OCI-LY3 (cell line): Measurements from ENCODE around the gene PREP.

Source experiments
- H2AFZ ChIP-seq: fragments of 200-600, 300-600 bp; shearing (Covaris generic); 2 replicates; pipeline ENCODE4 v1.6.0; 2014; ENCODE audit warnings: antibody characterized with exemption, low read depth, low read length
- H3K27ac ChIP-seq: fragments of 200-600, 300-600 bp; sonication (generic); 2 replicates; pipeline ENCODE4 v1.5.1; 2014; ENCODE audit warnings: mild to moderate bottlenecking, low read length, moderate library complexity, mixed read lengths
- H3K27me3 ChIP-seq: fragments of 200-600, 300-600 bp; sonication (generic); 2 replicates; pipeline ENCODE4 v1.6.1; 2014; ENCODE audit warnings: low read depth, low read length, mixed read lengths
- H3K36me3 ChIP-seq: fragments of 200-600, 300-600 bp; sonication (generic); replicated peaks from 2 replicates; pipeline ENCODE3; 2014; ENCODE audit warnings: low read depth, low read length, mixed read lengths
- H3K4me1 ChIP-seq: fragments of 300-600, 200-600 bp; sonication (generic); 2 replicates; pipeline ENCODE4 v1.6.1; 2014; ENCODE audit warnings: low read length, mixed read lengths
- H3K4me2 ChIP-seq: fragments of 200-600, 300-600 bp; sonication (generic); 2 replicates; pipeline ENCODE4 v1.6.1; 2014; ENCODE audit warnings: low read length, mixed read lengths
- H3K4me3 ChIP-seq: fragments of 300-600, 200-600 bp; sonication (generic); 2 replicates; pipeline ENCODE4 v1.5.1; 2014; ENCODE audit warnings: antibody characterized with exemption, mild to moderate bottlenecking, low read length, moderate library complexity
- H3K79me2 ChIP-seq: fragments of 300-600, 200-600 bp; shearing (Covaris generic); 2 replicates; pipeline ENCODE4 v1.6.1; 2014; ENCODE audit warnings: mild to moderate bottlenecking, low read length, mixed read lengths
- H3K9ac ChIP-seq: fragments of 300-600, 200-600 bp; shearing (Covaris generic); 2 replicates; pipeline ENCODE4 v1.6.0; 2014; ENCODE audit warnings: mild to moderate bottlenecking, low read length, moderate library complexity
- H3K9me3 ChIP-seq: fragments of 200-600, 300-600 bp; shearing (Covaris generic); 2 replicates; pipeline ENCODE4 v1.6.1; 2014; ENCODE audit warnings: low read length, mixed read lengths; ENCODE audit not compliant: insufficient read depth
- H4K20me1 ChIP-seq: fragments of 200-600, 300-600 bp; sonication (generic); 2 replicates; pipeline ENCODE4 v1.6.1; 2016; ENCODE audit warnings: low read length, mixed read lengths; ENCODE audit not compliant: insufficient read depth
- EZH2phosphoT487 ChIP-seq: fragments of 200-600 bp; shearing (Covaris generic); IDR thresholded peaks from 2 replicates; pipeline ENCODE4 v1.6.1; 2018; ENCODE audit warnings: antibody characterized with exemption, mixed run types, low read depth
- TF ChIP-seq, protein P1 (sequence below): fragments of 200-600, 300-600 bp; sonication (generic); IDR thresholded peaks from 2 replicates; pipeline ENCODE4 v1.5.1; 2014; ENCODE audit warnings: antibody characterized with exemption, low read length, low read depth

PREP gene

DNA sequence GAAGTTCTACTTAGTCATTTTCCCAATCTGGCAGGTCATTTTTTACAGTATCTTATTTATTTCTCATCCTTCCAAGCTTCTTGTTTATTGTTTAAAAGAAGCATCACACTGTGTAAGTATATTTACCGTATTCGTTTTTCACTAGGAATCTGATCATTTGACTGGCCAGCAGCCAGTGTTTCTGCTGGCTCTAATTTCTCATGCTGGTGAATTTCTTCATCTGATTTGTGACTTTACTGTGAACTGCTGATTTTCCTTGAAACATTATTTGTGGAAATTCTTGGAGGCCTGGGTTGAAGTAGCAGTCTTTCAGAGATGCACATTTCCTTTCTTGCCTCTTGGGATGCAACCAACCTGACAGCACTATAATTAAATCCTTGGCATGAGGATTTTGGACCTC is 65.9 kb downstream of the PREP start:
- Histone ChIP-seq H3K9ac (no peak overlapping the region), H3K27me3 (no peaks in the 10 kb centered on the region), H3K36me3 (peaks cover 4% of the 10 kb centered on the region)

DNA sequence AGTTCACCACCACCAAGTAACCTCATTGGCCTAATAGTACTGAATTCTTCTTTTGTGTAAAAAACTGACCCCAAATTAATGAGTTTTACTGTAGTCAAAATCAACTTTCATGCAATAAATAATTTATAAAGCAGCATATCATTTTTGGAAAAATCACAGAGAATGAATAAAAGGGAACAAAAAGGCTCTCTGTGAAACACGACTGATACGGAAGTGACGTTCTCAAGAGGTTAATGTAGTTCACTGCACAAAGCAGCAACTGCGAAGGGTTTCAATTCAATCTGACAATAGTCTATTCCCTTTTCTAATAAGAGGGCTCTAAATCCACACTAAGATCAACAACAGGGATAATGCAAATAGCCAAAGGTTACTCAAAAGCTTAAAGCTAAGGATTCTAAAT is 70.3 kb downstream of the PREP start:
- Histone ChIP-seq H2AFZ (no peak overlapping the region), H3K4me3 (no peak overlapping the region), H3K9me3 (no peaks in the 10 kb centered on the region), H3K27me3 (no peaks in the 10 kb centered on the region), H4K20me1 (no peaks in the 10 kb centered on the region), H3K4me1 (no peaks in the 10 kb centered on the region), H3K79me2 (no peaks in the 10 kb centered on the region), H3K4me2 (no peak overlapping the region), H3K36me3 (peaks cover 8% of the 10 kb centered on the region), H3K9ac (no peak overlapping the region), H3K27ac (no peak overlapping the region)
- TF ChIP-seq EZH2phosphoT487, result no peak
- TF ChIP-seq, protein P1, sequence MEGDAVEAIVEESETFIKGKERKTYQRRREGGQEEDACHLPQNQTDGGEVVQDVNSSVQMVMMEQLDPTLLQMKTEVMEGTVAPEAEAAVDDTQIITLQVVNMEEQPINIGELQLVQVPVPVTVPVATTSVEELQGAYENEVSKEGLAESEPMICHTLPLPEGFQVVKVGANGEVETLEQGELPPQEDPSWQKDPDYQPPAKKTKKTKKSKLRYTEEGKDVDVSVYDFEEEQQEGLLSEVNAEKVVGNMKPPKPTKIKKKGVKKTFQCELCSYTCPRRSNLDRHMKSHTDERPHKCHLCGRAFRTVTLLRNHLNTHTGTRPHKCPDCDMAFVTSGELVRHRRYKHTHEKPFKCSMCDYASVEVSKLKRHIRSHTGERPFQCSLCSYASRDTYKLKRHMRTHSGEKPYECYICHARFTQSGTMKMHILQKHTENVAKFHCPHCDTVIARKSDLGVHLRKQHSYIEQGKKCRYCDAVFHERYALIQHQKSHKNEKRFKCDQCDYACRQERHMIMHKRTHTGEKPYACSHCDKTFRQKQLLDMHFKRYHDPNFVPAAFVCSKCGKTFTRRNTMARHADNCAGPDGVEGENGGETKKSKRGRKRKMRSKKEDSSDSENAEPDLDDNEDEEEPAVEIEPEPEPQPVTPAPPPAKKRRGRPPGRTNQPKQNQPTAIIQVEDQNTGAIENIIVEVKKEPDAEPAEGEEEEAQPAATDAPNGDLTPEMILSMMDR, result no peak

More for the DNA sequence above, 65.9 kb downstream of the PREP start:
- no peak overlapping the region for H3K4me3 ChIP-seq
- no peaks in the 10 kb centered on the region for H4K20me1 ChIP-seq
- H2AFZ ChIP-seq, result no peak overlapping the region
- no peak overlapping the region for H3K27ac ChIP-seq
- no peaks in the 10 kb centered on the region for H3K79me2 ChIP-seq
- no peaks in the 10 kb centered on the region for H3K4me1 ChIP-seq
- H3K9me3 ChIP-seq, result no peaks in the 10 kb centered on the region
- TF ChIP-seq EZH2phosphoT487, result no peak
- TF ChIP-seq, protein P1, result no peak
- no peak overlapping the region for H3K4me2 ChIP-seq

- H3K36me3 ChIP-seq, result peaks cover 4% of the 10 kb centered on the region
- no peaks in the 10 kb centered on the region for H4K20me1 ChIP-seq
- H3K4me2 ChIP-seq, result no peak overlapping the region
- H3K27ac ChIP-seq, result no peak overlapping the region
- H3K79me2 ChIP-seq, result no peaks in the 10 kb centered on the region
- no peaks in the 10 kb centered on the region for H3K27me3 ChIP-seq
- no peak overlapping the region for H3K9ac ChIP-seq
- no peaks in the 10 kb centered on the region for H3K9me3 ChIP-seq
- H3K4me3 ChIP-seq, result no peak overlapping the region
- TF ChIP-seq, protein P1, result no peak
- TF ChIP-seq EZH2phosphoT487, result no peak
- H3K4me1 ChIP-seq, result no peaks in the 10 kb centered on the region
- no peak overlapping the region for H2AFZ ChIP-seq
Observed at GRCh38 chr6:105331927-105332326, 71.0 kb downstream of the PREP start.

GRCh38 chr6:105330913-105331312 is 72.0 kb downstream of the PREP start:
- Histone ChIP-seq H2AFZ (no peak overlapping the region), H3K36me3 (peaks cover 4% of the 10 kb centered on the region), H3K9me3 (no peaks in the 10 kb centered on the region), H3K4me1 (no peaks in the 10 kb centered on the region), H3K9ac (no peak overlapping the region), H3K27ac (no peak overlapping the region), H4K20me1 (no peaks in the 10 kb centered on the region), H3K4me3 (no peak overlapping the region), H3K4me2 (no peak overlapping the region), H3K79me2 (no peaks in the 10 kb centered on the region), H3K27me3 (no peaks in the 10 kb centered on the region)
- TF ChIP-seq EZH2phosphoT487, result no peak
- TF ChIP-seq, protein P1, result no peak
